Superior temporal gyrus (tissue), 1 donor: Measurements from ENCODE around the gene NOL8.

Source experiments
- DNase-seq: peaks from one replicate; pipeline ENCODE4 v3.0.0-alpha.2; 2016; ENCODE audit errors: extremely low spot score

The NOL8 gene

DNA sequence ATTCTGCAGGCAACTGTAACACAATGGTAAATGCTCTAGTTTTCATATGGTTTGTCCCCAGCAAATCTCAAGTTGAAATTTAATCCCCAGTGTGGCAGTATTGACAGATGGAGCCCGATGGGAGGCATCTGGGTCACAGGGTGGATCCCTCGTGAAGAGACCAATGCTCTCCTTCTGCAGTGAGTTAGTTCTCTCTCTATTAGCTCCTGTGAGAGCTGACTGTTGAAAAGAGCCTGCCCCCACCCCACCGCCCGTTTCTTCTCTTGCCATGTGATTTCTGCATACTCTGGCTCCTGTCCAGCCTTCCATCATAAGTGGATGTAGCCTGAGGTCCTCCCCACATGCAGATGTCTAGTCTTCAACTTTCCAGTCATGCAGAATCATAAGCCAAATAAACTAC, 58.7 kb downstream of the NOL8 start:
- DNase-seq, result no peak

DNA sequence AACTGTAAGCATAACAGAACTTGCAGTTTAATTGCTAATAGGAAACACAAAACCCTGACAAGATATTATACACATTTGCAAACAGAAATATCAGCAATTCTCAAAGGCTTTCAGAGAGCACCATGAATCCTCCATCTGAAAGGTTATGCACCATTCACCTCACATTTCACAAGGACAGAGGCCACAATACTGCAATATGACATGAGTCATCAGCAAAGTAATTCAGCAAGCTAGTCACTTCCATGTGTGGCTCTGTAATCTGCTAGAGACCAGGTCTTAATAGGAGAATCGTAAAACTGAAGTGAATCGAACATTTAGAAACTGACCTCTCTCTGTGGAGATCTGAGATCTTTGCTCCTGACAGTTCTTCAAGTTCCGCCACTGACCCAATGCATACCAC, 60.0 kb downstream of the NOL8 start:
- no peak for DNase-seq

DNA sequence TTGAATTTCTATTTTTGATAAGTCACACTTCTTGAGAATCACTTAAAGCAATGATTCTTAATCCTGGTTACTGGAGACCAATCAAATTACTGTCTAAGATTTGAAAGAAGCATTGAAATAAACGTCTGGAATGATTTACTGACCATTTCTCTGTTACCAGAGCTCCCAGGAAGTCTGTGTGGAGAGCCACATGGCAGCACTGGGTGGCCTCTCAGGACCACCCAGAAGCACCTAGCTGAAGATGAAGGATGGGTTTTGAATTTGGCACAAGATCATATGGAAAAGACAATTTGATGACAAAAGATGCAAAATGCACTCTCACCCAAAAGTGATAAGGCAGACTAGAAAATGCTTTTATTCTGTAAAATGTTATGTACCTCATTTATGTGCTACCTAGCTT, 62.0 kb downstream of the NOL8 start:
- no peak for DNase-seq

DNA sequence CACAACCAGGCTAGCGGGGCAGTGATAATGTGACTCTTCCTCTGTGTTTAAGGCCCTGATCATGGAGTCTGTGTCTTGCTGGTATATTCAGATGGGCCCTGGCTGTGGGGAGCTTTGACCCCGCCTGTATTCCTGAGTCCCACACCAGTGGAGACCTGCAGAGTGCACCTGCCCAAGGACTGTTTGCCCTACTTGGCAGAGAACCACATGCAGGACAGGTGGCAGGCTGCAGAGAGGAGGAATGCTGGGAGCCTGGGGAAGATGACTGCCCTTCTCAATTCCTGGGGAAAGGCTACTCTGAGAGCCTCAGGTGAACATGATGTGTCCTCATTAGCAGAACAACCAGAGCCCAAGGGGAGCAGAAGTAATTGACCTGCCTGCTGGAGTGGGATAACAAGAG, 67.8 kb downstream of the NOL8 start:
- DNase-seq, result no peak

DNA sequence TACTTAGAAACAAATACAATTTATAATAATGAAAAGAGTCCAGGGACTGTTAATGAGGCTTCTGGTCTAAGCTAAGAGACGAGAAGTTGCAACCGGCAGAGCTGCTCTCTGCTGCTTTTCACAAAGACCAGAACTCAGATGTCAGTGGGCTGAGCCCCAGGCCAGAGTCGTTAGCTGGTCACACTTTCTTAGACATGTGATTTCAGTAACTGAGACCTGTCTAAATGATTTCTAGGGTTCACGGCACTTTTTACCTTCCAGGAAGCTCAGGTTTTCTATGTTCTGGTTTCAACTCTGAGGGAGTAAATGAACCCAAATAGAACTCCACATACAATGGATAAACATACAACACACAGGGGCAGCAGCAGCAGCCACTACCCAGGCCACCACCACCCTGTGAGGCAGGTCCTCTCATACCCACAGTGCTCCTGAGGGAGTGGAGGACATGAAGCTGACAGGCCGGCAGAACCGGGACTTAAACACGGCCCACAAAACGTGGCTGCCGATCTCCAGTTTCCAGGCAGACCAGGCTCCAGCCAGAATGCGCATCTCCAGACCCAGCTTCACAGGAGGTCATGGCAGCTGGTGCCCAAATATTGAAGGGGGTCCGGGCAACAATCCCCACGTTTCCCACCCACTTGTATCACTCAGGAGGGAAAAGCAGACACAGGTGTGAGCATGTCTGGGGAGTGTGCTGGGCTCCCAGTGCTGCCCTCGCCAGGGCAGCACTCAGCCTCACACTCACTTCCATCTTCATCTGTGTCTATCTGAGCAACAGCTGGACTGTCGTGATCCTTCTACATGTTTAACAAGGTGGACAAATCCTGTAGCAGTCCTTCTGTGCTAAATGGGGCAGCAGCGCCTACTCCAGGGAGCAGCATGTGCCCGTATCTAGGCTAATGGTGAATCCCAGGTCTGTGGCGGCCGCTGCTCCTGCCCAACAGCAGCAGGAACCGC, 70.5 kb downstream of the NOL8 start:
- no peak for DNase-seq

DNA sequence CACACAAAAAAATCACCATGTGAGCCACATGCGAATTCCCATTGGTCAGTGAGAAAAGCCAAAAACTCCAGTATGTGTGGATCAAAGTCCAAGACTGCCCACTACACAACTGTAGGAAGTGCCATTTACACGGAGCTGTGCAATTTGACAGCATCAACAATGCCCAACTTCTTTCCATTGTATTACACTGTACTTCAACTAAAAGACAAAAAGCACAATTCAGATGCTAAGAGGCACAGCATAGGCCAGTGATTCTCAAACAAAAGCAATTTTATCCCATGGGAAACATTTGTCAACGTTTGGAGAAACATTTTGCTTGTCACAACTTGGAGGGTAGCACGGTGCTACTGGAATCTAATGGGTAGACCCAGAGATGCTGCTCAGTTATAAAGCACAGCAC, 71.5 kb downstream of the NOL8 start:
- DNase-seq, result peak; percentile 25

DNA sequence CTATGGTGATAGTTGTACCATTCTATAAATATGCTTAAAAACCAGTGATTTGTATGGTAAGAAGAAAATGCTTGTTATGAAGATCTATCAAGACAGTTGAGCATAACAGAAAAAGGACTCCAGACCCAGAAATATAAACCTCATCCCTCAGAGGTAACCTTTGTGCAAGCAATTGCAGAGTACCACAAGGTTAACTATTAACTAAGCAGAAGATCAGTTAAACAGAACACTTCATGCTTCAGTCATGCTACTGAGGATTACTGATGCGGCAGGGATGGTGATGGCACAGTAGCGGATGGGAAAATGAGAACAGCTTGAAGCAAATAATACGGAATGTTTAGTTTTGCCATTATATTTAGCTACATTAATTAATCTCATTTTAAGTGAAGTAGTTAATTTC, 77.2 kb downstream of the NOL8 start:
- no peak for DNase-seq
